ENCODE data around the gene EVA1A. TPM values are rescaled to one million over a fixed set of nuclear protein-coding genes. Genes with fewer than 3 reads are reported as not detected.

EVA1A gene
- total RNA-seq, 2 donors from 2014 or later = 0.38 to 0.56 TPM

GRCh38 chr2:75522543-75523312 is 38.0 kb downstream of the EVA1A start:
- H3K4me1 Mint-ChIP-seq (ENCODE audit: low read depth) = peaks cover 4% of the 10 kb centered on the region
- H3K36me3 Mint-ChIP-seq (ENCODE audit: insufficient read depth in 2 of 2) = no peaks in the 10 kb centered on the region
- H3K27me3 Mint-ChIP-seq (ENCODE audit: low read depth) = peaks cover 38% of the 10 kb centered on the region
- H3K27ac Mint-ChIP-seq = no peak overlapping the region
- DNase-seq (no peak), ATAC-seq (replicated peaks in 1 of 2) (no peak)
- no peaks in the 10 kb centered on the region for H3K9me3 Mint-ChIP-seq
- no peak overlapping the region for H3K4me3 Mint-ChIP-seq

GRCh38 chr2:75521225-75521872 is 39.4 kb downstream of the EVA1A start:
- H3K27ac Mint-ChIP-seq = no peak overlapping the region

GRCh38 chr2:75519843-75520242 is 40.9 kb downstream of the EVA1A start:
- ATAC-seq (replicated peaks in 1 of 2) (no peak), DNase-seq (no peak)
- Mint-ChIP-seq H3K9me3 (no peaks in the 10 kb centered on the region), H3K4me3 (no peak overlapping the region), H3K36me3 (ENCODE audit: insufficient read depth in 2 of 2) (no peaks in the 10 kb centered on the region), H3K27me3 (ENCODE audit: low read depth) (peaks cover 25% of the 10 kb centered on the region), H3K27ac (no peak overlapping the region), H3K4me1 (ENCODE audit: low read depth) (peaks cover 4% of the 10 kb centered on the region)

More at GRCh38 chr2:75521225-75521872, 39.4 kb downstream of the EVA1A start:
- ATAC-seq (replicated peaks in 1 of 2) (no peak), DNase-seq (no peak)
- Mint-ChIP-seq H3K4me3 (no peak overlapping the region), H3K36me3 (ENCODE audit: insufficient read depth in 2 of 2) (no peaks in the 10 kb centered on the region), H3K27me3 (ENCODE audit: low read depth) (peaks cover 26% of the 10 kb centered on the region), H3K4me1 (ENCODE audit: low read depth) (peaks cover 4% of the 10 kb centered on the region), H3K9me3 (no peaks in the 10 kb centered on the region)

- ATAC-seq (replicated peaks in 1 of 2) (no peak), DNase-seq (no peak)
- H3K4me3 Mint-ChIP-seq = no peak overlapping the region
- no peaks in the 10 kb centered on the region for H3K36me3 Mint-ChIP-seq (ENCODE audit: insufficient read depth in 2 of 2)
- no peak overlapping the region for H3K27ac Mint-ChIP-seq
- H3K27me3 Mint-ChIP-seq (ENCODE audit: low read depth) = peaks cover 25% of the 10 kb centered on the region
- no peaks in the 10 kb centered on the region for H3K9me3 Mint-ChIP-seq
- H3K4me1 Mint-ChIP-seq (ENCODE audit: low read depth) = peaks cover 4% of the 10 kb centered on the region
These were observed 41.9 kb downstream of the EVA1A start for GRCh38 chr2:75518638-75519465.

GRCh38 chr2:75517547-75518230 is 43.0 kb downstream of the EVA1A start:
- H3K36me3 Mint-ChIP-seq (ENCODE audit: insufficient read depth in 2 of 2) = peaks cover 0 to 2% of the 10 kb centered on the region in 2 donors
- DNase-seq = no peak
- no peaks in the 10 kb centered on the region for H3K4me1 Mint-ChIP-seq (ENCODE audit: low read depth)

GRCh38 chr2:75516378-75517360 is 44.1 kb downstream of the EVA1A start:
- H3K9me3 Mint-ChIP-seq = peaks cover 3 to 4% of the 10 kb centered on the region in 2 donors
- no peak for ATAC-seq (replicated peaks in 1 of 2)
- H3K27ac Mint-ChIP-seq = no peak overlapping the region
- no peak overlapping the region for H3K4me3 Mint-ChIP-seq
- H3K27me3 Mint-ChIP-seq (ENCODE audit: low read depth) = peaks cover 23% of the 10 kb centered on the region
- no peak for DNase-seq
- no peaks in the 10 kb centered on the region for H3K4me1 Mint-ChIP-seq (ENCODE audit: low read depth)
- peaks cover 0 to 4% of the 10 kb centered on the region in 2 donors for H3K36me3 Mint-ChIP-seq (ENCODE audit: insufficient read depth in 2 of 2)

More at GRCh38 chr2:75517547-75518230, 43.0 kb downstream of the EVA1A start:
- no peak overlapping the region for H3K4me3 Mint-ChIP-seq
- peaks cover 25% of the 10 kb centered on the region for H3K27me3 Mint-ChIP-seq (ENCODE audit: low read depth)
- no peak overlapping the region for H3K27ac Mint-ChIP-seq
- ATAC-seq (replicated peaks in 1 of 2) = no peak
- peaks cover 2 to 3% of the 10 kb centered on the region in 2 donors for H3K9me3 Mint-ChIP-seq

- DNase-seq (no peak), ATAC-seq (replicated peaks in 1 of 2) (no peak)
- peaks cover 0 to 4% of the 10 kb centered on the region in 2 donors for H3K36me3 Mint-ChIP-seq (ENCODE audit: insufficient read depth in 2 of 2)
- H3K27ac Mint-ChIP-seq = no peak overlapping the region
- H3K9me3 Mint-ChIP-seq = peaks cover 3 to 4% of the 10 kb centered on the region in 2 donors
- no peak overlapping the region for H3K4me3 Mint-ChIP-seq
- H3K4me1 Mint-ChIP-seq (ENCODE audit: low read depth) = no peaks in the 10 kb centered on the region
- peaks cover 18% of the 10 kb centered on the region for H3K27me3 Mint-ChIP-seq (ENCODE audit: low read depth)
These were observed 45.0 kb downstream of the EVA1A start for GRCh38 chr2:75515584-75516368.

GRCh38 chr2:75513616-75514170 is 47.0 kb downstream of the EVA1A start:
- DNase-seq = no peak
- no peak for ATAC-seq (replicated peaks in 1 of 2)
- H3K4me3 Mint-ChIP-seq = no peak overlapping the region
- H3K4me1 Mint-ChIP-seq (ENCODE audit: low read depth) = no peaks in the 10 kb centered on the region
- H3K9me3 Mint-ChIP-seq = peaks cover 5 to 6% of the 10 kb centered on the region in 2 donors
- peaks cover 2 to 6% of the 10 kb centered on the region in 2 donors for H3K36me3 Mint-ChIP-seq (ENCODE audit: insufficient read depth in 2 of 2)
- peaks cover 4% of the 10 kb centered on the region for H3K27me3 Mint-ChIP-seq (ENCODE audit: low read depth)
- H3K27ac Mint-ChIP-seq = no peak overlapping the region

GRCh38 chr2:75512455-75513212 is 48.1 kb downstream of the EVA1A start:
- no peak overlapping the region for H3K4me3 Mint-ChIP-seq
- H3K27me3 Mint-ChIP-seq (ENCODE audit: low read depth) = no peaks in the 10 kb centered on the region
- H3K4me1 Mint-ChIP-seq (ENCODE audit: low read depth) = no peaks in the 10 kb centered on the region
- no peak for DNase-seq
- H3K9me3 Mint-ChIP-seq = peaks cover 8 to 9% of the 10 kb centered on the region in 2 donors
- ATAC-seq (replicated peaks in 1 of 2) = no peak
- H3K27ac Mint-ChIP-seq = no peak overlapping the region
- H3K36me3 Mint-ChIP-seq (ENCODE audit: insufficient read depth in 2 of 2) = peaks cover 5 to 6% of the 10 kb centered on the region in 2 donors

GRCh38 chr2:75506101-75506697 is 54.5 kb downstream of the EVA1A start:
- H3K4me3 Mint-ChIP-seq = no peak overlapping the region
- no peaks in the 10 kb centered on the region for H3K4me1 Mint-ChIP-seq (ENCODE audit: low read depth)
- no peak overlapping the region for H3K27ac Mint-ChIP-seq
- DNase-seq = no peak
- peaks cover 5% of the 10 kb centered on the region in 2 donors for H3K9me3 Mint-ChIP-seq
- peaks cover 2 to 5% of the 10 kb centered on the region in 2 donors for H3K36me3 Mint-ChIP-seq (ENCODE audit: insufficient read depth in 2 of 2)
- H3K27me3 Mint-ChIP-seq (ENCODE audit: low read depth) = no peaks in the 10 kb centered on the region
- ATAC-seq (replicated peaks in 1 of 2) = no peak
